ENCODE results near the gene FAM228B.

The FAM228B gene

GRCh38 chr2:24206242-24206641 lies 83.0 kb downstream of the FAM228B start:
- no peak for DNase-seq

- DNase-seq, result no peak
Measured at GRCh38 chr2:24206714-24207113, 83.4 kb downstream of the FAM228B start.

- DNase-seq, result no peak
Measured at GRCh38 chr2:24207359-24207758, 84.1 kb downstream of the FAM228B start.

GRCh38 chr2:24208490-24208889 lies 85.2 kb downstream of the FAM228B start:
- no peak for DNase-seq

GRCh38 chr2:24209389-24210105 lies 86.3 kb downstream of the FAM228B start:
- no peak for DNase-seq

GRCh38 chr2:24210106-24210455 lies 86.8 kb downstream of the FAM228B start:
- no peak for DNase-seq

GRCh38 chr2:24210723-24211122 lies 87.5 kb downstream of the FAM228B start:
- DNase-seq, result no peak

GRCh38 chr2:24211408-24211807 lies 88.1 kb downstream of the FAM228B start:
- no peak for DNase-seq

- no peak for DNase-seq
Measured at GRCh38 chr2:24214880-24215279, 91.6 kb downstream of the FAM228B start.
